ENCODE results near the gene CHRDL2. TPM values are rescaled to one million over a fixed set of nuclear protein-coding genes. Genes with fewer than 3 reads are reported as not detected.

CHRDL2 gene
- total RNA-seq, 1 experiment from 2014 or later: 0.37 TPM

DNA sequence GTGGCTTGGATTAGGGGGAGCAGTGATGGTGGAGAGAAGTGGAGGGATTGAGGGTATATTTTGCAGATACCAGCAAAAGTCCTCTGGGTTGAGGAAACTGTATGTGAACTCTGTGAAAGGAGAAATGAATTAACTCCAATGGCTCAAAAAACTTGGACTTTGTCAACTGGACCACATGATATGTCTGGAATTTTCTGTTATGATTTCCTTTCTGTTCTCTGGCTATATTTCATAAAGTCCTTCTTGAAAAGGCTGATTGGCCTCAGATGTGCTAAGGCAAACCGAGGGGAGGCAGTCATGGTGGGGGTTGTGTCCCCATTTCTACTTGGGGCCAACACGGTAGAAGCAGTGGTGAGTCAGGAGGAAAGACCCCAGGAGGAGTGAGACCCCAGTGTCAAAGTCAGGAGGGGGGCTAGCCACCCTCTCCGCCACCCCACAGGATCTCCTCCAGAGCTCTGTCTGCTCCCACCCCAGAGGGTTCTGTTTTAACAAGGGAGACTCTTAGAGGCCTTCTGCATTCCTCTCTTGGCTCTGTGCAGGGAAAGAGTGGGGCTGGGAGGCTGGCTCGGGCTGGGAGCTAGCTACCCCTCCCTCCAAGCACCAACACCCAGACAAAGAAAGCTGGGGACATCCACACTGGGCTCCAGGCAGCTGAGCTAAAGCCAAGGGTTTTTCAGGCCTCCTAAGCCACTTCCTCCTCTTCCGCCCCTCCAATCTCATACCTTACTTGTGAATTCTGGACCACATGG is 13.8 kb downstream of the CHRDL2 start:
- Mint-ChIP-seq H3K9me3 (no peaks in the 10 kb centered on the region), H3K4me1 (peaks cover 11% of the 10 kb centered on the region), H3K27me3 (ENCODE audit: low read depth) (peaks cover 9% of the 10 kb centered on the region), H3K27ac (no peak overlapping the region), H3K36me3 (no peaks in the 10 kb centered on the region), H3K4me3 (no peak overlapping the region)
- ATAC-seq: no peak
- ChIA-PET CTCF (interaction anchor here (1.0 to 13.9 kb wide), 2 partner anchors 9 to 16 kb away, joined by 3 to 263 read pairs; no protein-coding TSS in a partner anchor), POLR2A (no interaction called here)
- TF ChIP-seq, protein P1, sequence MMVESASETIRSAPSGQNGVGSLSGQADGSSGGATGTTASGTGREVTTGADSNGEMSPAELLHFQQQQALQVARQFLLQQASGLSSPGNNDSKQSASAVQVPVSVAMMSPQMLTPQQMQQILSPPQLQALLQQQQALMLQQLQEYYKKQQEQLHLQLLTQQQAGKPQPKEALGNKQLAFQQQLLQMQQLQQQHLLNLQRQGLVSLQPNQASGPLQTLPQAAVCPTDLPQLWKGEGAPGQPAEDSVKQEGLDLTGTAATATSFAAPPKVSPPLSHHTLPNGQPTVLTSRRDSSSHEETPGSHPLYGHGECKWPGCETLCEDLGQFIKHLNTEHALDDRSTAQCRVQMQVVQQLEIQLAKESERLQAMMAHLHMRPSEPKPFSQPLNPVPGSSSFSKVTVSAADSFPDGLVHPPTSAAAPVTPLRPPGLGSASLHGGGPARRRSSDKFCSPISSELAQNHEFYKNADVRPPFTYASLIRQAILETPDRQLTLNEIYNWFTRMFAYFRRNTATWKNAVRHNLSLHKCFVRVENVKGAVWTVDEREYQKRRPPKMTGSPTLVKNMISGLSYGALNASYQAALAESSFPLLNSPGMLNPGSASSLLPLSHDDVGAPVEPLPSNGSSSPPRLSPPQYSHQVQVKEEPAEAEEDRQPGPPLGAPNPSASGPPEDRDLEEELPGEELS (CRISPR knock-in tag; IDR thresholded peaks at IDR 0.05): no peak
- TF ChIP-seq, protein P2, sequence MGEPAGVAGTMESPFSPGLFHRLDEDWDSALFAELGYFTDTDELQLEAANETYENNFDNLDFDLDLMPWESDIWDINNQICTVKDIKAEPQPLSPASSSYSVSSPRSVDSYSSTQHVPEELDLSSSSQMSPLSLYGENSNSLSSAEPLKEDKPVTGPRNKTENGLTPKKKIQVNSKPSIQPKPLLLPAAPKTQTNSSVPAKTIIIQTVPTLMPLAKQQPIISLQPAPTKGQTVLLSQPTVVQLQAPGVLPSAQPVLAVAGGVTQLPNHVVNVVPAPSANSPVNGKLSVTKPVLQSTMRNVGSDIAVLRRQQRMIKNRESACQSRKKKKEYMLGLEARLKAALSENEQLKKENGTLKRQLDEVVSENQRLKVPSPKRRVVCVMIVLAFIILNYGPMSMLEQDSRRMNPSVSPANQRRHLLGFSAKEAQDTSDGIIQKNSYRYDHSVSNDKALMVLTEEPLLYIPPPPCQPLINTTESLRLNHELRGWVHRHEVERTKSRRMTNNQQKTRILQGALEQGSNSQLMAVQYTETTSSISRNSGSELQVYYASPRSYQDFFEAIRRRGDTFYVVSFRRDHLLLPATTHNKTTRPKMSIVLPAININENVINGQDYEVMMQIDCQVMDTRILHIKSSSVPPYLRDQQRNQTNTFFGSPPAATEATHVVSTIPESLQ (CRISPR knock-in tag; IDR thresholded peaks at IDR 0.05): no peak
- TF ChIP-seq, protein P3, sequence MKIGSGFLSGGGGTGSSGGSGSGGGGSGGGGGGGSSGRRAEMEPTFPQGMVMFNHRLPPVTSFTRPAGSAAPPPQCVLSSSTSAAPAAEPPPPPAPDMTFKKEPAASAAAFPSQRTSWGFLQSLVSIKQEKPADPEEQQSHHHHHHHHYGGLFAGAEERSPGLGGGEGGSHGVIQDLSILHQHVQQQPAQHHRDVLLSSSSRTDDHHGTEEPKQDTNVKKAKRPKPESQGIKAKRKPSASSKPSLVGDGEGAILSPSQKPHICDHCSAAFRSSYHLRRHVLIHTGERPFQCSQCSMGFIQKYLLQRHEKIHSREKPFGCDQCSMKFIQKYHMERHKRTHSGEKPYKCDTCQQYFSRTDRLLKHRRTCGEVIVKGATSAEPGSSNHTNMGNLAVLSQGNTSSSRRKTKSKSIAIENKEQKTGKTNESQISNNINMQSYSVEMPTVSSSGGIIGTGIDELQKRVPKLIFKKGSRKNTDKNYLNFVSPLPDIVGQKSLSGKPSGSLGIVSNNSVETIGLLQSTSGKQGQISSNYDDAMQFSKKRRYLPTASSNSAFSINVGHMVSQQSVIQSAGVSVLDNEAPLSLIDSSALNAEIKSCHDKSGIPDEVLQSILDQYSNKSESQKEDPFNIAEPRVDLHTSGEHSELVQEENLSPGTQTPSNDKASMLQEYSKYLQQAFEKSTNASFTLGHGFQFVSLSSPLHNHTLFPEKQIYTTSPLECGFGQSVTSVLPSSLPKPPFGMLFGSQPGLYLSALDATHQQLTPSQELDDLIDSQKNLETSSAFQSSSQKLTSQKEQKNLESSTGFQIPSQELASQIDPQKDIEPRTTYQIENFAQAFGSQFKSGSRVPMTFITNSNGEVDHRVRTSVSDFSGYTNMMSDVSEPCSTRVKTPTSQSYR (CRISPR knock-in tag; IDR thresholded peaks at IDR 0.05): no peak
- TF ChIP-seq ETV6 (CRISPR knock-in tag; IDR thresholded peaks at IDR 0.05): no peak
- TF ChIP-seq, protein P4, sequence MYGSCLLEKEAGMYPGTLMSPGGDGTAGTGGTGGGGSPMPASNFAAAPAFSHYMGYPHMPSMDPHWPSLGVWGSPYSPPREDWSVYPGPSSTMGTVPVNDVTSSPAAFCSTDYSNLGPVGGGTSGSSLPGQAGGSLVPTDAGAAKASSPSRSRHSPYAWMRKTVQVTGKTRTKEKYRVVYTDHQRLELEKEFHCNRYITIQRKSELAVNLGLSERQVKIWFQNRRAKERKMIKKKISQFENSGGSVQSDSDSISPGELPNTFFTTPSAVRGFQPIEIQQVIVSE (CRISPR knock-in tag; IDR thresholded peaks at IDR 0.05; ENCODE audit: borderline replicate concordance): no peak
- DNase-seq (ENCODE audit: low spot score): no peak

DNA sequence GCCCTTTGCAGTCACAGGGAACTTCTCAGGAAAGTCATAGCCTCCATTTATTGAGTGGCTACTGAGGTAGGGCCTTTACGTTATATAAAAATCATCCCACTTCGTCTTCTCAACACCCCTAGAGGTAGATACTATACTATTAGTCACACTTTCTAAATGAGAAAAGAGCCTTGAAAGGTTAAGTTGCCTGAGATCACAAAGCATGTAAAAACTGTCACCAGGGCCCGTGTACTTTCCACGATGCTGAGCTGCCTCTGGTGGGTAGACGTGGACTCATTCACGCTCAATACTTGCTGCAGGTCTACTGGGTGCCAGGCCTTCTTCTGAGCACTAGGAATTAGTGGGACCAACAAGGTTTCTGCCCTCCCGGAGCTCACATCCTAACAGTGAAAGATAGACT is 16.3 kb downstream of the CHRDL2 start:
- ATAC-seq: no peak
- no peak overlapping the region for H3K27ac Mint-ChIP-seq
- no peaks in the 10 kb centered on the region for H3K27me3 Mint-ChIP-seq (ENCODE audit: low read depth)
- H3K36me3 Mint-ChIP-seq: no peaks in the 10 kb centered on the region
- no peaks in the 10 kb centered on the region for H3K9me3 Mint-ChIP-seq
- no peak for DNase-seq (ENCODE audit: low spot score)
- ChIA-PET CTCF (interaction anchor here (2.4 to 13.9 kb wide), 2 partner anchors 12 to 13 kb away, joined by 8 to 263 read pairs; no protein-coding TSS in a partner anchor), POLR2A (no interaction called here)
- no peak overlapping the region for H3K4me3 Mint-ChIP-seq
- TF ChIP-seq, protein P5, sequence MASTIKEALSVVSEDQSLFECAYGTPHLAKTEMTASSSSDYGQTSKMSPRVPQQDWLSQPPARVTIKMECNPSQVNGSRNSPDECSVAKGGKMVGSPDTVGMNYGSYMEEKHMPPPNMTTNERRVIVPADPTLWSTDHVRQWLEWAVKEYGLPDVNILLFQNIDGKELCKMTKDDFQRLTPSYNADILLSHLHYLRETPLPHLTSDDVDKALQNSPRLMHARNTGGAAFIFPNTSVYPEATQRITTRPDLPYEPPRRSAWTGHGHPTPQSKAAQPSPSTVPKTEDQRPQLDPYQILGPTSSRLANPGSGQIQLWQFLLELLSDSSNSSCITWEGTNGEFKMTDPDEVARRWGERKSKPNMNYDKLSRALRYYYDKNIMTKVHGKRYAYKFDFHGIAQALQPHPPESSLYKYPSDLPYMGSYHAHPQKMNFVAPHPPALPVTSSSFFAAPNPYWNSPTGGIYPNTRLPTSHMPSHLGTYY (CRISPR knock-in tag; IDR thresholded peaks at IDR 0.05): no peak
- TF ChIP-seq FOXP1 (CRISPR knock-in tag; IDR thresholded peaks at IDR 0.05; ENCODE audit: borderline replicate concordance) (no peak), SP1 (CRISPR knock-in tag; conservative IDR thresholded peaks at IDR 0.05) (no peak), ZNF416 (CRISPR knock-in tag; IDR thresholded peaks at IDR 0.05) (no peak)
- peaks cover 11% of the 10 kb centered on the region for H3K4me1 Mint-ChIP-seq

DNA sequence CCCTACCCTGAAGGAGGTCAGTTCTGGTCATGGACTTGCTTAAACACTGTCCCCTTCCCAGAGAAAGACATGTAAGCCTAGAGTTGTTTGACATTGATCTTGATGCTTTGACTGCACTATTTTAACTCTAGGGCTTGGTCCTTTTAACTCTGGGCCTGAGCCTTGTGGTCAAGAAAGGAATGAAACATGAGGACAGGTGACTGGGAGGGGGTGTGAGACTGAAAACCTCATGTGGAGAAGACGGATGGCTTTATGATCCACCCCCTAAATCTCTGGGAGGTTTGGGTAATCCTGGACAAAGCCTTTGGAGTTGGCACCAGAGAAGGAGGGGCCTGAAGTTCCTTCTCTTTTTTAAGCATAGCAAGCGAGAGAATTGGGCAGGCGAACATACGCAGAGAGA is 17.5 kb downstream of the CHRDL2 start:
- no peak for TF ChIP-seq SOX15 (CRISPR knock-in tag; IDR thresholded peaks at IDR 0.05)
- no peak for TF ChIP-seq TP53 (CRISPR knock-in tag; IDR thresholded peaks at IDR 0.05)
- TF ChIP-seq ELF4 (CRISPR knock-in tag; IDR thresholded peaks at IDR 0.05; ENCODE audit: low read depth): no peak
- TF ChIP-seq, protein P1 (CRISPR knock-in tag; IDR thresholded peaks at IDR 0.05): no peak
- TF ChIP-seq, protein P6, sequence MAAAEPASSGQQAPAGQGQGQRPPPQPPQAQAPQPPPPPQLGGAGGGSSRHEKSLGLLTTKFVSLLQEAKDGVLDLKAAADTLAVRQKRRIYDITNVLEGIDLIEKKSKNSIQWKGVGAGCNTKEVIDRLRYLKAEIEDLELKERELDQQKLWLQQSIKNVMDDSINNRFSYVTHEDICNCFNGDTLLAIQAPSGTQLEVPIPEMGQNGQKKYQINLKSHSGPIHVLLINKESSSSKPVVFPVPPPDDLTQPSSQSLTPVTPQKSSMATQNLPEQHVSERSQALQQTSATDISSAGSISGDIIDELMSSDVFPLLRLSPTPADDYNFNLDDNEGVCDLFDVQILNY (CRISPR knock-in tag; IDR thresholded peaks at IDR 0.05): no peak
- no peak for TF ChIP-seq NFYB (CRISPR knock-in tag; conservative IDR thresholded peaks at IDR 0.05; ENCODE audit: low read depth)
- no peaks in the 10 kb centered on the region for H3K9me3 Mint-ChIP-seq
- CTCF ChIA-PET: no interaction called here
- no peak overlapping the region for H3K4me3 Mint-ChIP-seq
- no peak for DNase-seq (ENCODE audit: low spot score)
- no peaks in the 10 kb centered on the region for H3K36me3 Mint-ChIP-seq
- H3K27ac Mint-ChIP-seq: no peak overlapping the region
- no peak for ATAC-seq
- POLR2A ChIA-PET: no interaction called here
- H3K4me1 Mint-ChIP-seq: peaks cover 11% of the 10 kb centered on the region
- no peaks in the 10 kb centered on the region for H3K27me3 Mint-ChIP-seq (ENCODE audit: low read depth)

Data from WTC11 (cell line).